T-helper 17 cell (primary cell): Measurements from ENCODE around the gene KCNJ5. TPM values are rescaled to one million over a fixed set of nuclear protein-coding genes. Genes with fewer than 3 reads are reported as not detected.
"Not testable (repeated sequence)": the region's sequence is repeated elsewhere in the genome, so short reads cannot be mapped to it uniquely, and the experiment has no call there.

Experiments used
- ATAC-seq: fragments of 150-1000 bp; cut with Tn5 transposase; 2 replicates; pipeline ENCODE4 v1.10.0; 2021; ENCODE audit warnings: mild to moderate bottlenecking, moderate library complexity
- DNase-seq, 3 donors: peaks; one replicate each; pipeline versions ENCODE4 v3.0.0 to v3.0.0-alpha.2; 2020 to 2021
- H3K9me3 ChIP-seq: one replicate; pipeline ENCODE4 v1.7.0; 2013; ENCODE audit warnings: low read length, mild to moderate bottlenecking; ENCODE audit not compliant: control insufficient read depth, poor library complexity, severe bottlenecking
- H3K27ac Mint-ChIP-seq: one replicate; pipeline ENCODE4 v1.8.0; 2022; ENCODE audit warnings: mild to moderate bottlenecking, moderate library complexity, mixed read lengths
- H3K27me3 Mint-ChIP-seq: one replicate; pipeline ENCODE4 v1.8.0; 2022; ENCODE audit warnings: mixed read lengths
- H3K36me3 Mint-ChIP-seq: one replicate; pipeline ENCODE4 v1.8.0; 2022; ENCODE audit warnings: low read depth, mixed read lengths
- H3K4me1 Mint-ChIP-seq: one replicate; pipeline ENCODE4 v1.8.0; 2022; ENCODE audit warnings: mild to moderate bottlenecking, mixed read lengths
- H3K4me3 Mint-ChIP-seq: one replicate; pipeline ENCODE4 v1.8.0; 2022; ENCODE audit warnings: mild to moderate bottlenecking, moderate library complexity, mixed read lengths
- total RNA-seq, 4 donors: library from RNA in 2 of 4; stranded (reverse) in 2 of 4; gene quantifications; one replicate each; pipeline ENCODE4 v1.2.3 and lab custom pipeline; 2022 to 2026

Gene KCNJ5
- total RNA-seq, 2 donors from 2014 or later, result not detected

DNA sequence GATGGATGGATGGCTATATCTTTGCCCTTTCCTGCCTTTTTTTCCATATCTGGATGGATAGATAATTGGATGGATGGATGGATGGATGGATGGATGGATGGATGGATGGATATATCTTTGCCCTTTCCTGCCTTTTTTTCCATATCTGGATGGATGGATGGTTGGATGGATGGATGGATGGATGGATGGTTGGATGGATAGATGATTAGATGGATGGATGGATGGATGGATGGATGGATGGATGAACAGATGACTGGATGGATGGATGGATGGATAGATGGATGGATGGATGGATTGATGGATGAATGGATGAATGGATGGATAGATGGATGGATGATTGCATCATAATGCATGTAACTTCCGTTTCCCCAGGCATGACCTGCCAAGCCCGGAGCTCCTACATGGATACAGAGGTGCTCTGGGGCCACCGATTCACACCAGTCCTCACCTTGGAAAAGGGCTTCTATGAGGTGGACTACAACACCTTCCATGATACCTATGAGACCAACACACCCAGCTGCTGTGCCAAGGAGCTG is 24.9 kb downstream of the KCNJ5 start:
- Mint-ChIP-seq H3K4me1 (peaks cover 3% of the 10 kb centered on the region), H3K4me3 (no peak overlapping the region), H3K36me3 (peaks cover 5% of the 10 kb centered on the region), H3K27ac (no peak overlapping the region), H3K27me3 (peaks cover 56% of the 10 kb centered on the region)
- ATAC-seq, result no peak
- H3K9me3 ChIP-seq, result no peaks in the 10 kb centered on the region
- DNase-seq, result no peak

DNA sequence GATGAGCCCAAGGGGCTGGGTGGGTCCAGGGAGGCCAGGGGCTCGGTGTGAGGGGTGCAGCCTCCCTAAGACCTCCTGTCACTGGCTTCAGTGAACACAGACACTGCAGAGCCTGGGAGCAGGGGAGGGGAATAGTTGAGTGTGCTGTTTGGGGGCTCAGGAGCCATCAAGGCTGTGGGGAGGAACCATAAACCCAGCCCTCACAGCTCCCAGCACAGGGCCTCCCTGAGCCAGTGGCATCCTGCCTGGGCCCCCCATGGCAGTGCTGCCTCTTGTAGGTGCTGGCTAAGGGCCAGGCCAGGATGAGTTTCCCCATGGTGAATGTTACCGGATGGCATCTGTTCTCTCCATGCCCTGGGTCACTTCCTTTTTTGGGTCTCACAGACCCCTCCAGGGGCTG is 25.5 kb downstream of the KCNJ5 start:
- Mint-ChIP-seq H3K36me3 (peaks cover 5% of the 10 kb centered on the region), H3K27ac (no peak overlapping the region), H3K4me3 (no peak overlapping the region), H3K4me1 (peaks cover 3% of the 10 kb centered on the region), H3K27me3 (peaks cover 54% of the 10 kb centered on the region)
- ATAC-seq, result no peak
- DNase-seq, result no peak
- no peaks in the 10 kb centered on the region for H3K9me3 ChIP-seq

DNA sequence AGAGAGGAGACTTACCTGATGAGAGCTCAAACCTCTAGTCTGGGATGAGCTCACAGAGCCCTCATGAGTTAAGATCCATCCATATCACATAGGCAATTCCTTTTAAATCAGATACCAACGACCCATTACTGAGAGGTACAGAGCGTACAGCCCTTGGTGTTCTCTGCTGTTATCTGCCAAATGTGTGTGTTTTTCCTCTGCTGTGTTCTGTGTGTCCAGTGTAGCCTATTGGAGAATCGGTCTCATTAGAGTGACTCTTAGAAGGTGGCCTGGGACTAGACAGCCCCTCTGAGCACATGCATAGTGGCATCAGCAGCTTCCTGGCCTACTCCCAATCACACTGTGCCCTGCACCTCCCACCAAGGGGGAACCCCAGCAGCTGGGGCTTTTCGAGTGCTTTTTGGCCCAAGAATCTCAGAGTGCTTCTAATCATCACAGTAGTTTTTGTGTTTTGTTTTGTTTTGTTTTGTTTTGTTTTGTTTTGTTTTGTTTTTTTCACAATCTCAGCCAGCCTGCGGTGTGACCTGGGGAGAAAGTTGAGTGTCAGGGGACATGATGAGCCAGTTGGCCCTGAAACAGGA is 26.1 kb downstream of the KCNJ5 start:
- Mint-ChIP-seq H3K36me3 (peaks cover 5% of the 10 kb centered on the region), H3K27me3 (peaks cover 56% of the 10 kb centered on the region), H3K4me1 (peaks cover 3% of the 10 kb centered on the region), H3K4me3 (no peak overlapping the region), H3K27ac (no peak overlapping the region)
- ATAC-seq, result no peak
- no peak for DNase-seq
- no peaks in the 10 kb centered on the region for H3K9me3 ChIP-seq

DNA sequence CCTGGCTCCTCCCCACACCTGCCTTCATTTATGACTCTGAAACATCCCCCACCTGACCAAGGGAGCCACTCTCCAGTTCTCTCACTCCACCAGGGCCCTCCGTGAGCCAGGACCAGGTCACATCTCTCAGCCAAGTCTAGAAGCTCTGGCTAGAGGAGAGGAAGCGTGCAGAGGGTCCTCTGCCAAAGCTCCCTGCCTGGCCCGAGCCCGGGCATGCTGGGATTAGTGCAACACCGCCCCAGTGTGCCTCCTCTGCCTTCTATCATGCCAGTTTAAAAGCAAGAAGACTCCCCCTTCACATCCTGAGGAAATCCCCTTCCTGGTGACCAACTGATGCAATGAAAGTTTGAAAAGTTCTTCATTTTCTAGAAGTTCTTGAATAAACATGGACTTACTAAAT is 28.1 kb downstream of the KCNJ5 start:
- Mint-ChIP-seq H3K27ac (no peak overlapping the region), H3K4me3 (no peak overlapping the region), H3K36me3 (peaks cover 5% of the 10 kb centered on the region), H3K27me3 (peaks cover 57% of the 10 kb centered on the region), H3K4me1 (peaks cover 3% of the 10 kb centered on the region)
- DNase-seq (no peak), ATAC-seq (no peak)
- no peaks in the 10 kb centered on the region for H3K9me3 ChIP-seq

DNA sequence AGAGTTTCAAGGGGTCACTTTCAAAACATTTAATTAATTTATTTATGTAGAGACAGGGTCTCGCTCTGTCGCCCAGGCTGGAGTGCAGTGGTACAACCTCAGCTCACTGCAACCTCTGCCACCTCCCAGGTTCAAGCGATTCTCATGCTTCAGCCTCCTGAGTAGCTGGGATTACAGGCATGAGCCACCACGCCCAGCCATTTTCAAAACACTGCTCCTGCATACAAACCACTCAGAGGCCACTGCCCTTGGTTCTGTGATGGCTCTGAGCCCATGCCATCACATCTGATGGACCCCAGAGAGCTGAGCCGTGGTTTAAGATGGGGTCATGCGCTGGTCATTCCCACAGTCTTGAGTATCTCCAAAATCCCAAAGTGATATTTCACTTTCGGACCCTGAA is 28.5 kb downstream of the KCNJ5 start:
- DNase-seq, H3K36me3 Mint-ChIP-seq, ATAC-seq, H3K9me3 ChIP-seq, H3K27ac Mint-ChIP-seq, H3K4me3 Mint-ChIP-seq, H3K4me1 Mint-ChIP-seq: not testable (repeated sequence)
- H3K27me3 Mint-ChIP-seq, result peaks cover 58% of the 10 kb centered on the region

DNA sequence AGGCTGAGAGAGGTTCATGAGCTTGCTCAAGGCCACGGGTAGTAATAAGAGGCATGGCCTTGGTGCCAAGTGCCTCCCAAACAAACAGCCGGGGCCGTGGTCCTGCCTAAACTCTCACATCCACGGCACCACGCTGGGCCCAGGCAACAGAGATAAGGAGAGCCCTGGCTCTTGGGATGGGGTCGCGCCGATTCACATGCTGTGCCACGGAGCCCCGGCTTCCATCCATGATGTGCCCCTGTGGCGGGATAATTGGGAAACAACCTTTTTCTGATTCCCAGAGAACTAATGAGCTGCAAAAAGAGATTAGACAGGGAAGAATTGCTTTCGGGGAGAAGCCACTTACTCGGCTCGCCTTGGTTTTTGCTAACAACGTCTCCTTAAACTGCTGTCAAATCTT is 29.5 kb downstream of the KCNJ5 start:
- H3K36me3 Mint-ChIP-seq, result peaks cover 4% of the 10 kb centered on the region
- DNase-seq (no peak), ATAC-seq (no peak)
- H3K27ac Mint-ChIP-seq, result no peak overlapping the region
- H3K4me1 Mint-ChIP-seq, result peaks cover 3% of the 10 kb centered on the region
- no peak overlapping the region for H3K4me3 Mint-ChIP-seq
- H3K27me3 Mint-ChIP-seq, result peaks cover 54% of the 10 kb centered on the region
- H3K9me3 ChIP-seq, result no peaks in the 10 kb centered on the region

DNA sequence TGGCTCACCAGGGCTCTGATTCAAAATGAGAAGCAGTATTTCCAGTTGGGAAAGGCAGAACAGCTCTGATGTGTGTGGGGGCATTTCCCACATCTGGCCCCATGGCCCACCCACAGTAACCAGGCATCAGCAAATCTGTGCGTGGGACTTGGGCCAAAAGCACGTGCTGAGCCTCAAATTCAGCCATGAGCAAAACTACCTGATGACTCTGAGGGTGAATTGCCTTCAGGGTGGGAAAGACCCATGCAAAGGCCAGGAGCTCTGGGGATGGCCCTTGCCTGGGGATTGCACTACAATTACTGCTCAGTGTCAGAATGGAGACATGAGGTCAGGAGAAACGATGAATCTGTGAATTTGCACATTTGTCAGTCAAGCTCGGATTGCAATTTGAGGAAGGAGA is 30.6 kb downstream of the KCNJ5 start:
- no peak for DNase-seq
- no peak overlapping the region for H3K4me3 Mint-ChIP-seq
- peaks cover 2% of the 10 kb centered on the region for H3K36me3 Mint-ChIP-seq
- H3K27ac Mint-ChIP-seq, result no peak overlapping the region
- H3K4me1 Mint-ChIP-seq, result peaks cover 3% of the 10 kb centered on the region
- no peak for ATAC-seq
- H3K9me3 ChIP-seq, result no peaks in the 10 kb centered on the region
- H3K27me3 Mint-ChIP-seq, result peaks cover 60% of the 10 kb centered on the region

DNA sequence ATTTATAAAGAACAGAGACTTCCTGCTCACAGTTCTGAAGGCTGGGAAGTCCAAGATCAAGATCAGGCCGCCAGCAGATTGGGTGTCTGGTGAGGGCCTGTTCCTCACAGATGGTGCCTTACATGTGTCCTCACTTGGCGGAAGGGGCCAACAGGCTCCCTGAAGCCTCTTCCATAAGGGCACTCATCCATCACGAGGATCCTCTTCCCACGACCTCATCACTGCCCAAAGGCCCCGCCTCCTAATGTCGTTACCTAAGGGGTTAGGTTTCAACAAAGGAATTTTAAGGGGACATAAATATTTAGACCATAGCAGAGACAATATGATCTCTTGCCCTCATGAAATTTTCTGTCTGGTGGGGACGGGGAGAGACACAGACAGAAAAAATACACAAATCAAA is 32.9 kb downstream of the KCNJ5 start:
- Mint-ChIP-seq H3K27ac (no peak overlapping the region), H3K27me3 (peaks cover 50% of the 10 kb centered on the region), H3K36me3 (no peaks in the 10 kb centered on the region), H3K4me3 (no peak overlapping the region), H3K4me1 (peaks cover 8% of the 10 kb centered on the region)
- H3K9me3 ChIP-seq, result no peaks in the 10 kb centered on the region
- ATAC-seq (no peak), DNase-seq (no peak)

DNA sequence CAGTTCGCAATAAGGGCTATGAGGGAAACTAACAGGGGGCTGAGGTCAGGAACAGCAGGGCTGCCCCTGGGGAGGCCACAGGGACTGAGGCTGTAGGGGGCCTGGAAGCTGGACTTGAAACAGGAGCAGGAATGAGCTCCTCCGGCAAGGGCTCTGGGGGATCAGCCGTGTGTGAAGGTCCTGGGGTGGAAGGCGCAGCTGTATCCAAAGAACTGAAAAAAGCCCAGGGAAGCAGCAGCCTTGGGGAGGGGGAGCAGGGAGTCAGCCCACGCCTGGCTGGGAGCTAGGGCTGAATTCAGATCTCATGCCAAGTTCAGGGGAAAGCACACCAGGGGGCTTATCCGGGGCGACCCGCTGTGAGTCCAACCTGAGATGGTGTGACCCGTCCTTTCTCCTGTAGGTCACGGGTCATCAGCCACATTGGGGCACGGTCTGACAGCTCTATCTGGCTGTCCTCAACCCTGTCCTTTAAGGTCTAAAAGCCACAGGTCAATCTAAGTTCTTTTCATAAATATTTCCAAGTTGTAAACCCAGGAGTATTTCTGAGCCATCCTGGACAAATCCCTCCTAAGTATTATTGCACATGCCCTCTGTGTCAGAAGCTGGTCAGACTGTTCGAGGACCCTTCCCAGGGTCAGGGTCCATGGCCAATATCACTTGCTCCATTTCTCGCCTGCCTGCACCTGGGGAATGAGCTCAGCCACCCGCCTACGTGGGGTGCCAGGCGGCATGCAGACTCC is 33.5 kb downstream of the KCNJ5 start:
- DNase-seq (no peak), ATAC-seq (no peak)
- H3K4me3 Mint-ChIP-seq, result no peak overlapping the region
- H3K27me3 Mint-ChIP-seq, result peaks cover 50% of the 10 kb centered on the region
- H3K36me3 Mint-ChIP-seq, result no peaks in the 10 kb centered on the region
- H3K27ac Mint-ChIP-seq, result no peak overlapping the region
- H3K4me1 Mint-ChIP-seq, result peaks cover 9% of the 10 kb centered on the region
- no peaks in the 10 kb centered on the region for H3K9me3 ChIP-seq

DNA sequence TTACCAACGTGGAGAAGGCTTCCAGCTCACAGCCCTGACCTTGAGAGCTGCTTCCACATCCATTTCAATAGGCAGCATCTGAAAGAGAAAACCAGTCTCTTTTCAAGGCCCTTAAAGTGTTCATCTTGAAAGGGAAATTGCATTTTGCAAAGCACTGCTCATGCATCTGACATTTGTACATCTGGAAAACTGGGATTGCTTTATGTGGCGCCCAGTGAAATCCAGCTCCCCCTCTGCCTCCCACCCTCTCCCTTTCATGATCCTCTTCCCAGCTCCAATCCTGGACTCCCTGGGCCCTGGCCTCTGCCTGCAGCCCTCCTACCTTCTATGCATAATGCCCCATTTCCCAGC is 34.1 kb downstream of the KCNJ5 start:
- no peaks in the 10 kb centered on the region for H3K9me3 ChIP-seq
- Mint-ChIP-seq H3K4me3 (no peak overlapping the region), H3K4me1 (peaks cover 9% of the 10 kb centered on the region), H3K36me3 (no peaks in the 10 kb centered on the region), H3K27ac (no peak overlapping the region), H3K27me3 (peaks cover 50% of the 10 kb centered on the region)
- ATAC-seq (no peak), DNase-seq (no peak)

DNA sequence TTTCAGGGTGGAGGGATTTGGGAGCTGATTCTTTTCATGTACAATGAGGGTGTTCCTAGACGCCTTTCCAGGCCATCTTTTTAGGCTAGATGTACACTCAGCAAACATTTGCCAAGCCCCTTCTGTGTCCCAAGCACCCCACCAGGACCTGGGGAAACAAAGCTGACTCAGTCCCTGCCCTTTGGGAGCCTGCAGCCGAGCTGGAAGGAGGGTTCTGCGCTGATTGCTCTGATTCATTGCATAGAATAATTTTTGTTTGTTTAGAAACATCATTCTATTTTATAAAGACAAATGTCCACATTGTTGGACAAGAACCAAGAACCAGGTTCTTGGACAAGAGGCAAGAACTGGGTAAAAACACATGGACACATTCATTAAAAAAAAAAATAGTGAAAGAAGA is 34.8 kb downstream of the KCNJ5 start:
- DNase-seq (no peak), ATAC-seq (no peak)
- H3K27ac Mint-ChIP-seq, result no peak overlapping the region
- H3K4me3 Mint-ChIP-seq, result no peak overlapping the region
- H3K27me3 Mint-ChIP-seq, result peaks cover 42% of the 10 kb centered on the region
- H3K9me3 ChIP-seq, result no peaks in the 10 kb centered on the region
- H3K36me3 Mint-ChIP-seq, result no peaks in the 10 kb centered on the region
- peaks cover 9% of the 10 kb centered on the region for H3K4me1 Mint-ChIP-seq

DNA sequence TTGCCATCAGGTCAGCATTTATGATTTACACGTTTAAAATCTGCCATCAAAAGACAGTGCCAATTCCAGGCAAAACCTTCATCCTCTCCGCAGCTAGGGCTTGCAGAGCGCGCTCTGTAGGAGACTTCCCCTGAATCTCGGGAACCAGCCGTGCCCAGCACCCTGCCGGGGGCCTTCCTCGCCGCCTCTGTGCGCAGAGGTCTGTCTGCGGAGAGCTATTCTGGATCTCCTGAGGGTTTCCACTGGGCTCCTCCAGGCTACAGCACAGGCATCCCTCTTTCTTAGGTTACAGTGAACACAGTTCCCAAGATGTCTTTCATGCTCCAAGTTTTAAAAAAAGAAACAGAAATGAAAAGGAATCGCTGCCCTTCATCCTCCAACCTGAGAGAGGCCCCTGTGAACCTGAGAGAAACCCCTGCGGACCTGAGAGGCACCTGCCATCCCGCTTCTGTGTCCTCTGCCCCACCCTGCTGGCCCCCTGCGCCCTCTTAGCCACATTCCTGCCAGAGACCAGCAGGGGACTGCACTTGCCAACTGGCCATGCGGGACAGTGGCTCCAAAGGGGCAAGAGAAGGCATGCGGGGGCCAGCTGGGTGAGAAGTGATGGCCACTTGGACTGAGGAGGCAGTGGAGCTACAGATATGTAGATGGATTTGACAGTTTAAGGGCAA is 35.4 kb downstream of the KCNJ5 start:
- H3K4me1 Mint-ChIP-seq, result peaks cover 9% of the 10 kb centered on the region
- H3K27ac Mint-ChIP-seq, result no peak overlapping the region
- H3K27me3 Mint-ChIP-seq, result peaks cover 42% of the 10 kb centered on the region
- DNase-seq, result no peak
- no peak for ATAC-seq
- H3K36me3 Mint-ChIP-seq, result no peaks in the 10 kb centered on the region
- no peaks in the 10 kb centered on the region for H3K9me3 ChIP-seq
- H3K4me3 Mint-ChIP-seq, result no peak overlapping the region

DNA sequence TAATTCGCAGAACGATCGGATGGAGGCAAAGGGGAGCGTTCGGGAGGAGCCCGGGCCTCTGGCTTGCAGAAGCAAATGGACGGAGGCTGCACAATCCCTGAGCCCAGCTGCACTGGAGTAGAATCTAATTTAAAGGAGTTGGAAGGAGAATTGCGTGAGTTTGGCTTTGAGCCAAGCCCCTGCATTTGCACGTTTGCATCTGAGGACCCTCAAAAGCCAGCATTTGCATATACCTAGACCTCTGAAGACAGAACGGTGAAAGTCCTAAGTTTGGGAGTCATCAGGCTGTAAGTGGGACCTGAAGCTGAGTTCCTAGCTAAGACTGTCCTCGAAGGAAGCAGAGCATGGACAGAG is 35.9 kb downstream of the KCNJ5 start:
- no peaks in the 10 kb centered on the region for H3K9me3 ChIP-seq
- no peak for DNase-seq
- H3K27me3 Mint-ChIP-seq, result peaks cover 43% of the 10 kb centered on the region
- no peak for ATAC-seq
- H3K36me3 Mint-ChIP-seq, result no peaks in the 10 kb centered on the region
- H3K4me3 Mint-ChIP-seq, result no peak overlapping the region
- H3K27ac Mint-ChIP-seq, result no peak overlapping the region
- peaks cover 9% of the 10 kb centered on the region for H3K4me1 Mint-ChIP-seq
